SK-N-SH treated with all-trans-retinoic acid at 6 μM for 48 hours (cell line): ENCODE results near the gene PAPOLA.

Experiments
- ARNTL ChIP-seq: fragments of 450-650 bp; formaldehyde crosslinking; IDR thresholded peaks from 2 replicates; pipeline ENCODE4 v1.5.0; 2020; ENCODE audit warnings: low read depth, mild to moderate bottlenecking, moderate library complexity, borderline replicate concordance
- PATZ1 ChIP-seq: fragments of 250-450 bp; sonication (Bioruptor Pico); IDR thresholded peaks from 2 replicates; pipeline ENCODE4 v1.8.0; 2020; ENCODE audit warnings: mild to moderate bottlenecking, moderate library complexity, borderline replicate concordance
- TOX ChIP-seq: fragments of 250-450 bp; sonication (Bioruptor Pico); IDR thresholded peaks from 2 replicates; pipeline ENCODE4 v1.8.0; 2021; ENCODE audit warnings: mild to moderate bottlenecking, moderate library complexity, borderline replicate concordance
- TSHZ2 ChIP-seq: fragments of 250-450 bp; sonication (Bioruptor Pico); IDR thresholded peaks from 2 replicates; pipeline ENCODE4 v1.5.0; 2020; ENCODE audit warnings: mild to moderate bottlenecking, moderate library complexity
- ZNF8 ChIP-seq: fragments of 450-650 bp; formaldehyde crosslinking; IDR thresholded peaks from 2 replicates; pipeline ENCODE4 v1.5.0; 2020; ENCODE audit warnings: mild to moderate bottlenecking, moderate library complexity

- TF ChIP-seq TOX (CRISPR knock-in tag) = no peak
- TF ChIP-seq TSHZ2 (CRISPR knock-in tag) = no peak
- no peak for TF ChIP-seq ZNF8
- no peak for TF ChIP-seq PATZ1 (CRISPR knock-in tag)
- no peak for TF ChIP-seq ARNTL
Observed at GRCh38 chr14:96512602-96513397, 10.6 kb downstream of the PAPOLA start.
